ENCODE results near the gene TEDC1. TPM values are rescaled to one million over a fixed set of nuclear protein-coding genes. Genes with fewer than 3 reads are reported as not detected.

Gene TEDC1
- total RNA-seq, 4 donors from 2014 or later = 5.5 to 20.4 (median 14.2) TPM

- 93 to 95% methylated on average over 24 to 35 of the region's 38 CpGs for WGBS, 2 donors
- H3K27me3 ChIP-seq = no peaks in the 10 kb centered on the region
- TF ChIP-seq, protein P1, sequence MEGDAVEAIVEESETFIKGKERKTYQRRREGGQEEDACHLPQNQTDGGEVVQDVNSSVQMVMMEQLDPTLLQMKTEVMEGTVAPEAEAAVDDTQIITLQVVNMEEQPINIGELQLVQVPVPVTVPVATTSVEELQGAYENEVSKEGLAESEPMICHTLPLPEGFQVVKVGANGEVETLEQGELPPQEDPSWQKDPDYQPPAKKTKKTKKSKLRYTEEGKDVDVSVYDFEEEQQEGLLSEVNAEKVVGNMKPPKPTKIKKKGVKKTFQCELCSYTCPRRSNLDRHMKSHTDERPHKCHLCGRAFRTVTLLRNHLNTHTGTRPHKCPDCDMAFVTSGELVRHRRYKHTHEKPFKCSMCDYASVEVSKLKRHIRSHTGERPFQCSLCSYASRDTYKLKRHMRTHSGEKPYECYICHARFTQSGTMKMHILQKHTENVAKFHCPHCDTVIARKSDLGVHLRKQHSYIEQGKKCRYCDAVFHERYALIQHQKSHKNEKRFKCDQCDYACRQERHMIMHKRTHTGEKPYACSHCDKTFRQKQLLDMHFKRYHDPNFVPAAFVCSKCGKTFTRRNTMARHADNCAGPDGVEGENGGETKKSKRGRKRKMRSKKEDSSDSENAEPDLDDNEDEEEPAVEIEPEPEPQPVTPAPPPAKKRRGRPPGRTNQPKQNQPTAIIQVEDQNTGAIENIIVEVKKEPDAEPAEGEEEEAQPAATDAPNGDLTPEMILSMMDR (IDR thresholded peaks at IDR 0.05) = no peak
- TF ChIP-seq POLR2A (IDR thresholded peaks at IDR 0.05) = no peak
- H3K4me1 ChIP-seq = no peaks in the 10 kb centered on the region
- no peak overlapping the region for H3K27ac ChIP-seq
- no peaks in the 10 kb centered on the region for H3K36me3 ChIP-seq
- no peak for DNase-seq (ENCODE audit: low spot score in 2 of 2)
- no peak overlapping the region for H3K4me3 ChIP-seq
- peaks cover 0 to 11% (median 3%) of the 10 kb centered on the region in 4 donors for H3K9me3 ChIP-seq
Observed at GRCh38 chr14:105547741-105548169, 56.7 kb downstream of the TEDC1 start.

Other genes with a start within 250 kb of the TEDC1 start
- 10 to 100 TPM; 53.7 to 61.2 (median 53.9) TPM for gene BTBD6, start 242.7 kb upstream of the TEDC1 start, total RNA-seq
- gene BRF1, start 190.2 kb upstream of the TEDC1 start, total RNA-seq = 100 to 1,000 TPM in 2 of 4 donors, 10 to 100 TPM in 2; 77.6 to 114 (median 99.5) TPM
- 100 to 1,000 TPM; 142 to 225 (median 183) TPM for gene PACS2, start 176.5 kb upstream of the TEDC1 start, total RNA-seq
- gene TEX22, start 92.7 kb upstream of the TEDC1 start, total RNA-seq = 1 to 10 TPM in 2 of 4 donors, under 1 TPM in 2; 0.84 to 1.3 (median 1.0) TPM
- 100 to 1,000 TPM in 1 of 4 donors, 10 to 100 TPM in 3; 67.5 to 213 (median 95.3) TPM for gene MTA1, start 71.4 kb upstream of the TEDC1 start, total RNA-seq
- gene CRIP2, start 16.4 kb upstream of the TEDC1 start, total RNA-seq = 100 to 1,000 TPM; 161 to 268 (median 208) TPM
- gene CRIP1, start 4.4 kb upstream of the TEDC1 start, total RNA-seq = 10 to 100 TPM; 26.4 to 77.8 (median 33.5) TPM
- 10 to 100 TPM; 15.1 to 28.2 (median 20.1) TPM for gene TMEM121, start 35.3 kb downstream of the TEDC1 start, total RNA-seq